CD4-positive, CD25-positive, alpha-beta regulatory T cell (primary cell): ENCODE measurements around the gene BSN. TPM values are rescaled to one million over a fixed set of nuclear protein-coding genes. Genes with fewer than 3 reads are reported as not detected.
"Not testable (repeated sequence)": the region's sequence is repeated elsewhere in the genome, so short reads cannot be mapped to it uniquely, and the experiment has no call there.

Experiments
- ATAC-seq, 2 donors: fragments of 150-1000 bp; cut with Tn5 transposase; one replicate each; pipeline ENCODE4 v1.10.0; 2021; ENCODE audit warnings: low read depth in 2 of 2, moderate number of reproducible peaks in 2 of 2, moderate library complexity in 1 of 2
- DNase-seq, 3 donors: peaks; one replicate each; pipeline versions ENCODE4 v3.0.0 to v3.0.0-alpha.2; 2012 to 2022; ENCODE audit warnings: mixed read lengths in 1 of 3
- H3K27ac ChIP-seq: one replicate; pipeline ENCODE4 v1.7.0; 2013; ENCODE audit warnings: mild to moderate bottlenecking, low read length; ENCODE audit not compliant: insufficient read depth, poor library complexity, severe bottlenecking
- H3K27me3 ChIP-seq: one replicate; pipeline ENCODE4 v1.7.0; 2013; ENCODE audit warnings: low read length; ENCODE audit not compliant: control insufficient read depth, insufficient read depth
- H3K36me3 ChIP-seq: one replicate; pipeline ENCODE4 v1.7.0; 2013; ENCODE audit warnings: mild to moderate bottlenecking, low read length, moderate library complexity; ENCODE audit not compliant: control insufficient read depth, insufficient read depth
- H3K4me1 ChIP-seq: 2 replicates; pipeline ENCODE4 v1.7.0; 2013; ENCODE audit warnings: mild to moderate bottlenecking, low read length; ENCODE audit not compliant: insufficient read depth, control insufficient read depth, poor library complexity, severe bottlenecking
- H3K4me3 ChIP-seq: one replicate; pipeline ENCODE4 v1.7.0; 2013; ENCODE audit warnings: low read depth, mild to moderate bottlenecking, low read length, moderate library complexity
- H3K9me3 ChIP-seq, 2 experiments: 1 replicate in 1 of 2; 2 replicates in 1 of 2; pipeline ENCODE4 v1.7.0; 2013; ENCODE audit warnings: low read length in 2 of 2, mild to moderate bottlenecking in 1 of 2, moderate library complexity in 1 of 2; ENCODE audit not compliant: control insufficient read depth in 2 of 2
- H3K27ac Mint-ChIP-seq, 3 donors: one replicate each; pipeline ENCODE4 v1.8.0; 2020 to 2022; ENCODE audit warnings: mild to moderate bottlenecking in 3 of 3, mixed read lengths in 3 of 3, moderate library complexity in 2 of 3
- H3K27me3 Mint-ChIP-seq: one replicate; pipeline ENCODE4 v1.8.0; 2022; ENCODE audit warnings: mild to moderate bottlenecking, mixed read lengths
- H3K36me3 Mint-ChIP-seq: one replicate; pipeline ENCODE4 v1.8.0; 2020; ENCODE audit warnings: mixed read lengths
- H3K4me1 Mint-ChIP-seq, 4 donors: one replicate each; pipeline ENCODE4 v1.8.0; 2020 to 2022; ENCODE audit warnings: mixed read lengths in 4 of 4, mild to moderate bottlenecking in 1 of 4
- H3K4me3 Mint-ChIP-seq, 4 donors: one replicate each; pipeline ENCODE4 v1.8.0; 2020 to 2022; ENCODE audit warnings: mild to moderate bottlenecking in 4 of 4, mixed read lengths in 4 of 4, moderate library complexity in 3 of 4
- H3K9me3 Mint-ChIP-seq, 7 donors: one replicate each; pipeline ENCODE4 v1.8.0; 2020 to 2022; ENCODE audit warnings: mixed read lengths in 7 of 7, mild to moderate bottlenecking in 3 of 7, moderate library complexity in 2 of 7
- polyA plus RNA-seq, 4 donors: library from polyadenylated mRNA; unstranded; fragments of 300-500 nt; fragmentation: Illumina TruSeq; gene quantifications; one replicate each; pipeline ENCODE4 v1.2.3, GENCODE V29; 2021
- total RNA-seq: library from RNA; stranded (reverse); gene quantifications from one replicate; pipeline ENCODE4 v1.2.3, GENCODE V29; 2022

The BSN gene
- total and polyA plus RNA-seq, 5 donors from 2014 or later, result 0.12 TPM; not detected in 4

- no peaks in the 10 kb centered on the region for H3K36me3 ChIP-seq
- H3K27ac ChIP-seq, result peak within 1 kb of the TSS; percentile 74
- Mint-ChIP-seq H3K36me3 (no peaks in the 10 kb centered on the region), H3K27me3 (peaks cover 16% of the 10 kb centered on the region), H3K4me3 (peak within 1 kb of the TSS; percentile 96 to 98 (median 98)), H3K4me1 (peaks cover 10 to 52% (median 32%) of the 10 kb centered on the region in 4 donors), H3K9me3 (peaks cover 0 to 3% (median 0%) of the 10 kb centered on the region in 7 donors), H3K27ac (peak within 1 kb of the TSS; percentile 90 to 95 (median 94))
- H3K27me3 ChIP-seq, result no peaks in the 10 kb centered on the region
- peaks cover 36% of the 10 kb centered on the region for H3K4me1 ChIP-seq
- no peaks in the 10 kb centered on the region for H3K9me3 ChIP-seq
- ATAC-seq, result peak; percentile 76 to 82
- H3K4me3 ChIP-seq, result peak within 1 kb of the TSS; percentile 77
- DNase-seq, result peak; percentile 87 to 94 (median 93)
These were observed 135.0 kb downstream of the BSN start, which contains the start of the genes MST1 and RNF123 for GRCh38 chr3:49689046-49689907. MST1 (minus strand) TSS chr3:49689474; CDS start chr3:49688691, 783 bp downstream. RNF123 (plus strand) TSS chr3:49689557; CDS start chr3:49691166, 1,609 bp downstream.

GRCh38 chr3:49689908-49690624 lies 135.8 kb downstream of the BSN start:
- Mint-ChIP-seq H3K4me3 (peak overlapping the region; percentile 96 to 98 (median 98)), H3K27ac (peak overlapping the region in 2 of 3 donors; percentile 94 to 95), H3K27me3 (peaks cover 16% of the 10 kb centered on the region), H3K4me1 (peaks cover 10 to 53% (median 33%) of the 10 kb centered on the region in 4 donors)
- not testable (repeated sequence) for H3K9me3 Mint-ChIP-seq, DNase-seq, H3K9me3 ChIP-seq, H3K36me3 Mint-ChIP-seq, H3K27me3 ChIP-seq, ATAC-seq, H3K36me3 ChIP-seq
- Histone ChIP-seq H3K4me1 (peaks cover 36% of the 10 kb centered on the region), H3K4me3 (peak overlapping the region; percentile 77), H3K27ac (peak overlapping the region; percentile 74)

GRCh38 chr3:49690856-49691255 lies 136.6 kb downstream of the BSN start:
- H3K27me3 Mint-ChIP-seq, result peaks cover 16% of the 10 kb centered on the region

GRCh38 chr3:49691481-49691880 lies 137.2 kb downstream of the BSN start:
- Mint-ChIP-seq H3K4me1 (peaks cover 10 to 48% (median 33%) of the 10 kb centered on the region in 4 donors), H3K4me3 (peak overlapping the region; percentile 69 to 98 (median 96)), H3K27me3 (peaks cover 16% of the 10 kb centered on the region)
- DNase-seq, H3K36me3 Mint-ChIP-seq, H3K9me3 Mint-ChIP-seq, H3K9me3 ChIP-seq, H3K4me3 ChIP-seq, H3K27ac Mint-ChIP-seq, H3K27ac ChIP-seq, H3K36me3 ChIP-seq, ATAC-seq, H3K27me3 ChIP-seq: not testable (repeated sequence)
- H3K4me1 ChIP-seq, result peaks cover 32% of the 10 kb centered on the region

More at GRCh38 chr3:49690856-49691255, 136.6 kb downstream of the BSN start:
- not testable (repeated sequence) for H3K27me3 ChIP-seq, H3K9me3 Mint-ChIP-seq, DNase-seq, ATAC-seq, H3K27ac ChIP-seq, H3K36me3 ChIP-seq, H3K9me3 ChIP-seq, H3K4me3 ChIP-seq, H3K36me3 Mint-ChIP-seq
- Mint-ChIP-seq H3K27ac (peak overlapping the region in 1 of 3 donors; percentile 82), H3K4me3 (peak overlapping the region; percentile 96 to 98 (median 98)), H3K4me1 (peaks cover 10 to 50% (median 33%) of the 10 kb centered on the region in 4 donors)
- peaks cover 36% of the 10 kb centered on the region for H3K4me1 ChIP-seq

- H3K9me3 ChIP-seq, H3K27me3 Mint-ChIP-seq, H3K9me3 Mint-ChIP-seq, DNase-seq, ATAC-seq, H3K36me3 ChIP-seq, H3K27ac ChIP-seq, H3K4me3 ChIP-seq, H3K36me3 Mint-ChIP-seq, H3K27me3 ChIP-seq: not testable (repeated sequence)
- Mint-ChIP-seq H3K4me3 (peak overlapping the region in 2 of 4 donors; percentile 61 to 77), H3K27ac (peak overlapping the region in 1 of 3 donors; percentile 23), H3K4me1 (peaks cover 10 to 32% (median 26%) of the 10 kb centered on the region in 4 donors)
- peaks cover 16% of the 10 kb centered on the region for H3K4me1 ChIP-seq
These were observed 140.3 kb downstream of the BSN start for GRCh38 chr3:49694409-49695070.

GRCh38 chr3:49695350-49696015 lies 141.2 kb downstream of the BSN start:
- H3K27me3 Mint-ChIP-seq, H3K4me3 Mint-ChIP-seq, H3K36me3 ChIP-seq, H3K27ac Mint-ChIP-seq, H3K4me1 ChIP-seq, H3K27me3 ChIP-seq, H3K4me3 ChIP-seq, DNase-seq, ATAC-seq, H3K36me3 Mint-ChIP-seq, H3K27ac ChIP-seq, H3K9me3 Mint-ChIP-seq, H3K9me3 ChIP-seq: not testable (repeated sequence)
- H3K4me1 Mint-ChIP-seq, result peaks cover 7 to 23% (median 18%) of the 10 kb centered on the region in 4 donors
